Heart right ventricle (tissue), 16 donors: ENCODE data around the gene SPDYE6. TPM values are rescaled to one million over a fixed set of nuclear protein-coding genes. Genes with fewer than 3 reads are reported as not detected.
"Not testable (repeated sequence)": the region's sequence is repeated elsewhere in the genome, so short reads cannot be mapped to it uniquely, and the experiment has no call there.

Experiments used
- ATAC-seq, 8 donors: fragments of 200-7000 bp; cut with Tn5 transposase; one replicate each; pipeline ENCODE4 v1.9.1; 2020; ENCODE audit warnings: mild to moderate bottlenecking in 8 of 8, moderate library complexity in 8 of 8, moderate number of reproducible peaks in 1 of 8
- DNase-seq, 2 donors: peaks; one replicate each; pipeline ENCODE4 v3.0.0-alpha.2; 2020
- H3K27ac ChIP-seq, 10 donors: fragments of 200-600 bp; sonication (generic) in 2 of 10; one replicate each; pipeline versions ENCODE4 v1.5.0 to v1.8.0; 2020 to 2022; ENCODE audit warnings: mild to moderate bottlenecking in 3 of 10
- H3K27me3 ChIP-seq, 7 donors: fragments of 200-600 bp; one replicate each; pipeline ENCODE4 v1.8.0; 2021 to 2022; ENCODE audit warnings: mild to moderate bottlenecking in 2 of 7
- H3K36me3 ChIP-seq, 9 donors: fragments of 200-600 bp; sonication (generic) in 1 of 9; one replicate each; pipeline versions ENCODE4 v1.5.0 to v1.8.0; 2020 to 2022; ENCODE audit warnings: mild to moderate bottlenecking in 2 of 9
- H3K4me1 ChIP-seq, 9 donors: fragments of 200-600 bp; sonication (generic) in 1 of 9; one replicate each; pipeline versions ENCODE4 v1.5.0 to v1.8.0; 2020 to 2022; ENCODE audit warnings: mild to moderate bottlenecking in 4 of 9
- H3K4me3 ChIP-seq, 10 donors: fragments of 200-600 bp; sonication (generic) in 2 of 10; one replicate each; pipeline versions ENCODE4 v1.5.0 to v1.8.0; 2020 to 2022; ENCODE audit warnings: mild to moderate bottlenecking in 7 of 10, moderate library complexity in 2 of 10
- H3K9me3 ChIP-seq, 11 donors: fragments of 200-600 bp in 10 of 11; sonication (generic) in 2 of 11; one replicate each; pipeline versions ENCODE4 v1.5.0 to v1.8.0; 2013 to 2022; ENCODE audit warnings: mild to moderate bottlenecking in 2 of 11, control low read depth in 1 of 11, moderate library complexity in 1 of 11
- WGBS, 2 donors: extraction: QIAGEN DNeasy Blood & Tissue Kit; methylation state at CpG; one replicate each; pipeline ENCODE4 v1.1.7; 2013; ENCODE audit warnings: inconsistent platforms in 1 of 2; 5-methylcytosine and 5-hydroxymethylcytosine counted together
- intact Hi-C, 10 donors: fragments of 100-400 bp; cut with DNase I; formaldehyde crosslinking; loops; one replicate each; pipeline versions ENCODE4 v1.11.1 to v1.14.2; 2022
- polyA plus RNA-seq, 2 donors: library from polyadenylated mRNA; stranded (reverse); fragments of 200-250 nt; gene quantifications; one replicate each; pipeline ENCODE4 v1.2.3, GENCODE V29; 2013
- total RNA-seq, 10 donors: library from RNA; stranded (reverse); fragmentation: NEBNext Ultra II Directional in 3 of 10; extraction: Animal tissue kit (Norgen Biotek cat#: 25700) in 3 of 10; gene quantifications; one replicate each; pipeline versions ENCODE4 v1.2.1 to v1.2.4, GENCODE V29; 2021 to 2023
- TF ChIP-seq, protein P1 (sequence below), 9 donors: fragments of 200-600 bp; sonication (generic) in 2 of 9; IDR thresholded peaks; one replicate each; pipeline versions ENCODE4 v1.5.0 to v1.8.0; 2021 to 2022; ENCODE audit warnings: antibody characterized with exemption in 9 of 9, mild to moderate bottlenecking in 5 of 9, moderate library complexity in 1 of 9
- donor health status: Arrhythmogenic right ventricular cardiomyopathy.
- donor health status: ischemic (EF 13 %, LVEDD 7.1; RV severe dilation, severe dysfunction).
- donor health status: healthy with polysubstance abuse.
- donor health status: DM: no; HTN: yes; CAD: no.
- donor health status: DM: no; HTN: no; CAD: no.
- donor health status: ischemic (EF 25% LVEDD 6.9; RV normal size, moderate dysfunction).
- donor health status: ischemic (EF 25% LVEDD 5.7; RV mildly dilated, moderate dysfunction).
- donor health status: healthy.
- donor health status: DM: yes; HTN: yes; CAD: no.
- donor health status: Ischemic cardiomyopathy.
- donor health status: ischemic (EF 35%, LVEDD 5.7; RV mildly dilated, moderate dysfunction).
- donor health status: nonischemic (EF 11% LVEDD 7.7; RV severe dilation, severe dysfunction).
- donor health status: DM: yes; HTN: yes; CAD: no.
- donor health status: PGD.
- donor health status: ischemic (EF 29% LVEDD 5.4; RV normal size, mild dysfunction).
- donor health status: nonischemic (EF 23%, LVEDD 6.1; RV moderate dilation, normal function).

Gene SPDYE6
- total and polyA plus RNA-seq, 12 donors, result 0.03 to 0.29 TPM; not detected in 10

GRCh38 chr7:102327183-102327582, 29.1 kb downstream of the SPDYE6 start:
- ATAC-seq, H3K9me3 ChIP-seq, H3K4me3 ChIP-seq, H3K27ac ChIP-seq, H3K36me3 ChIP-seq, intact Hi-C loops, DNase-seq, H3K4me1 ChIP-seq: not testable (repeated sequence)
- peaks cover 0 to 39% (median 12%) of the 10 kb centered on the region in 7 donors for H3K27me3 ChIP-seq
- WGBS, 2 donors, result 80 to 82% methylated on average over 6 of the region's 6 CpGs

DNA sequence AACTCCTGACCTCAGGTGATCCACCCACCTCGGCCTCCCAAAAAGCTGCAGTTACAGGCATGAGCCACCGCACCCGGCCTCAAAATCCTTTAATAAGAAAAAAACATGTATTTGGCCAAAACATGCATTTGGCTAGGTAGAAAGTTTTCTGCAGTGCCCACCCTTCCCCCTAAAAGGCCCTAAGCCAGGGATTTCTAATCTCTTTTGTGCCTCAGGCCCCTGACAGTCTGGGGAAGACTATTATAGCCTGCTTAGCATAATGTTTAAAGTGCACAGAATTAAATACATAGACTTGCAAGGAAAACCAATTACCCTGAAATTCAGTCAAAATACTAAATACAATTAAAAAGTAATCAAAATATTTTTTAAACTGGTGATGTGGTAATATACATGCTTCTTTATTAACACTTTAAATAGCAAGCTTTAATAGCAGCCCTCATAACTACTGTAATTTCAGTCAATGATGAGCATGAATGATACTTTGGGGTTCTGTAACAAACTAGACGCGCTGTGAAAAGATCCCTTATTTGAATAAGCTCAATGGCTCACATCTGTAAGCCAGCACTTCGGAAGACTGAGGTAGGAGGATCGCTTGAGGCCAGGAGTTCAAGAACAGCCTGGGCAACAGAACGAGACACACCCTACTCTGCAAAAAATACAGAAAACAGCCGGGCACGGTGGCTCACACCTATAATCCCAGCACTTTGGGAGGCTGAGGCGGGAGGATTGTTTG, 29.9 kb downstream of the SPDYE6 start:
- no peak for ATAC-seq
- H3K4me1 ChIP-seq, result peaks cover 0 to 13% (median 0%) of the 10 kb centered on the region in 9 donors
- H3K36me3 ChIP-seq, result no peaks in the 10 kb centered on the region
- H3K27ac ChIP-seq, result no peak overlapping the region
- WGBS, 2 donors, result 89 to 91% methylated on average over 11 of the region's 11 CpGs
- no peak for DNase-seq
- TF ChIP-seq, protein P1, sequence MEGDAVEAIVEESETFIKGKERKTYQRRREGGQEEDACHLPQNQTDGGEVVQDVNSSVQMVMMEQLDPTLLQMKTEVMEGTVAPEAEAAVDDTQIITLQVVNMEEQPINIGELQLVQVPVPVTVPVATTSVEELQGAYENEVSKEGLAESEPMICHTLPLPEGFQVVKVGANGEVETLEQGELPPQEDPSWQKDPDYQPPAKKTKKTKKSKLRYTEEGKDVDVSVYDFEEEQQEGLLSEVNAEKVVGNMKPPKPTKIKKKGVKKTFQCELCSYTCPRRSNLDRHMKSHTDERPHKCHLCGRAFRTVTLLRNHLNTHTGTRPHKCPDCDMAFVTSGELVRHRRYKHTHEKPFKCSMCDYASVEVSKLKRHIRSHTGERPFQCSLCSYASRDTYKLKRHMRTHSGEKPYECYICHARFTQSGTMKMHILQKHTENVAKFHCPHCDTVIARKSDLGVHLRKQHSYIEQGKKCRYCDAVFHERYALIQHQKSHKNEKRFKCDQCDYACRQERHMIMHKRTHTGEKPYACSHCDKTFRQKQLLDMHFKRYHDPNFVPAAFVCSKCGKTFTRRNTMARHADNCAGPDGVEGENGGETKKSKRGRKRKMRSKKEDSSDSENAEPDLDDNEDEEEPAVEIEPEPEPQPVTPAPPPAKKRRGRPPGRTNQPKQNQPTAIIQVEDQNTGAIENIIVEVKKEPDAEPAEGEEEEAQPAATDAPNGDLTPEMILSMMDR (IDR thresholded peaks at IDR 0.05), result no peak
- intact Hi-C loops, result no loop called here
- peaks cover 0 to 42% (median 13%) of the 10 kb centered on the region in 7 donors for H3K27me3 ChIP-seq
- H3K9me3 ChIP-seq, result no peaks in the 10 kb centered on the region
- no peak overlapping the region for H3K4me3 ChIP-seq

DNA sequence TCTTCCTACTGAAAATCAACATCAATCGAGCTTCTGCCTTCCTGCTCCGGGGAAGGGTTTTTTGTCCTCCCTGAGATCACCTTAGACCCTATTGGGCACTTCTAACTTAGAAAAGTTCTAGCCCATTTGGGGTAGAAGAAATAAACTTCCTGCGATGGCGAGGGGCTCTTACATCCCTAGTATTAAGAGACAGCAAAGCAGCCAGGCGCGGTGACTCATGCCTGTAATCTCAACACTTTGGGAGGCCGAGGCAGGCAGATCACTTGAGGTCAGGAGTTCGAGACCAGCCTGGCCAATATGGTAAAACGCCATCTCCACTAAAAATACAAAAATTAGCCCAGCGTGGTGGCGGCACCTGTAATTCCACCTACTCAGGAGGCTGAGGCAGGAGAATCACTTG, 31.1 kb downstream of the SPDYE6 start:
- H3K27me3 ChIP-seq, result peaks cover 0 to 41% (median 13%) of the 10 kb centered on the region in 7 donors
- H3K9me3 ChIP-seq, ATAC-seq, H3K36me3 ChIP-seq, H3K27ac ChIP-seq, DNase-seq, H3K4me3 ChIP-seq, intact Hi-C loops: not testable (repeated sequence)
- WGBS, 2 donors, result 88 to 89% methylated on average over 11 of the region's 11 CpGs
- peaks cover 0 to 13% (median 0%) of the 10 kb centered on the region in 9 donors for H3K4me1 ChIP-seq

DNA sequence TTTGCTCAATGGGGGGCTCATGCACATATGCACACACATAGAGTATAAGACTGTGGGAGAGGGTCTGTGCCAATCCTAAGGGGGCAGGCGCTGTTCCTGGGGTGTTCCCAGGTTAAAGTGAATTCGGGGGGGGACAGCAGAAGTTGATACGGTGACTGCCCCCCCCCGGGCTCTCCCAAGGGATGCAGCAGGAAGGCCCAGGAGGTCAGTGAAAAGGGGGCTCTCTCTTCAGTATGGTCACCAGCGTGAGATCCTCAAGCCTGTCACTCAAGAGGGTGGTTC, 32.4 kb downstream of the SPDYE6 start:
- Histone ChIP-seq H3K27me3 (peaks cover 0 to 38% (median 12%) of the 10 kb centered on the region in 7 donors), H3K4me3 (no peak overlapping the region), H3K9me3 (no peaks in the 10 kb centered on the region), H3K4me1 (peaks cover 0 to 22% (median 8%) of the 10 kb centered on the region in 9 donors), H3K36me3 (no peaks in the 10 kb centered on the region), H3K27ac (no peak overlapping the region)
- TF ChIP-seq, protein P1 (IDR thresholded peaks at IDR 0.05), result no peak
- ATAC-seq, result no peak
- intact Hi-C loops, result loop anchor here in 1 of 10 donors (5.0 kb wide), 1 partner anchor 537 kb away; no protein-coding TSS in a partner anchor
- DNase-seq, result no peak
- WGBS, 2 donors, result 70 to 86% methylated on average over 5 of the region's 5 CpGs

DNA sequence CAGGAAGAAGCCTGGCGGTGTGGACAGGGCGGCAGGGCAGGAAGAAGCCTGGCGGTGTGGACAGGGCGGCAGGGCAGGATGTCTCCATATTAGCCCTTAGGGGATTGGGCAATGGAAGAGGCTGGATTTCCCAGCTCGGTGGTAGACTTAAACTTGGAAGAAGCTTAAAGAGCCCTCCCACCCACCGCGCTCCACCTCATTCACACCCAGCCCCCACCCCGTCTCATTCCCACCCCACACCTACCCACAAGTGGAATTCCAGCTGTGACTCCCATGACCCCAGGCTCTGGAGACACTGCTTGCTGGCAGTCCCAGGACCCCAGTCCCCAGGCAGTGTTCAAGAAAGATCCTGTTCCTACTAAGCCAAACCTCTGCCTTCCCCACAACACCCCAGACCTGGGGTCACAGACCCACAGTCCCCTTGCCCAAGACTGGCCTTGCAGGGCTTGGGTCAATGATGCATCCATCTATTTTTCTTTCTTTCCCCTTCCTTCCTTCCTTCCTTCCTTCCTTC, 34.0 kb downstream of the SPDYE6 start:
- intact Hi-C loops, result loop anchor here in 1 of 10 donors (5.0 kb wide), 1 partner anchor 535 kb away; no protein-coding TSS in a partner anchor
- Histone ChIP-seq H3K9me3 (no peaks in the 10 kb centered on the region), H3K27ac (no peak overlapping the region), H3K4me1 (peaks cover 0 to 25% (median 9%) of the 10 kb centered on the region in 9 donors), H3K27me3 (peaks cover 0 to 30% (median 12%) of the 10 kb centered on the region in 7 donors), H3K4me3 (no peak overlapping the region), H3K36me3 (peaks cover 0 to 2% (median 0%) of the 10 kb centered on the region in 9 donors)
- TF ChIP-seq, protein P1 (IDR thresholded peaks at IDR 0.05), result no peak
- 50 to 68% methylated on average over 8 of the region's 8 CpGs for WGBS, 2 donors
- no peak for DNase-seq
- peak in 3 of 8 donors; percentile 27 to 36 (median 28) for ATAC-seq
